22Rv1 (cell line): ENCODE data around the gene GCNT2.

ENCODE experiments used
- H3K27ac ChIP-seq: fragments of 450-650 bp; 2 replicates; pipeline ENCODE4 v1.5.1; 2017
- ZFX ChIP-seq: fragments of 450-650 bp; IDR thresholded peaks from 2 replicates; pipeline ENCODE4 v1.6.1; 2017; ENCODE audit warnings: antibody characterized with exemption, borderline replicate concordance
- TF ChIP-seq, protein P1 (sequence below): fragments of 450-650 bp; IDR thresholded peaks from 2 replicates; pipeline ENCODE4 v1.5.1; 2017; ENCODE audit warnings: mild to moderate bottlenecking

Gene GCNT2

DNA sequence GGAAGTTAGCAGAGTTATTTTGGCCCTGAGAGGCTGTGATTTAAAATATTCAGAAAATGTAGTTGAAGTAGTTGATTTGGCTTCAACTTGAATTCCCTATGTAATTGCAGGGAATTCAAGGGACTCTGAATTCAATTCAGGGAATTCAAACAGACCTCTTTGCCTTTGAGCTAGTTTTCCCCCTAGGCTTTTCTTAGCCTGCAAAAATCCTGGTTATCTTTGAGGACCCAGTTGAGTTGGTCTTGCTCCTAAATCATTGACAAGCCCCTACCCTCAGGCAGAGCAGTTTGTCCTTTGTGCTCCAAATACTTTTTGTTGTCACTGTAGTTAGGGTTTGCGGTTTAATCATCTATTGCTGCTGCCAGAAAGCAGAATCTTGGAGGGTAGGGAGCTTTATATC lies 20.4 kb downstream of the GCNT2 start:
- no peak overlapping the region for H3K27ac ChIP-seq
- TF ChIP-seq, protein P1, sequence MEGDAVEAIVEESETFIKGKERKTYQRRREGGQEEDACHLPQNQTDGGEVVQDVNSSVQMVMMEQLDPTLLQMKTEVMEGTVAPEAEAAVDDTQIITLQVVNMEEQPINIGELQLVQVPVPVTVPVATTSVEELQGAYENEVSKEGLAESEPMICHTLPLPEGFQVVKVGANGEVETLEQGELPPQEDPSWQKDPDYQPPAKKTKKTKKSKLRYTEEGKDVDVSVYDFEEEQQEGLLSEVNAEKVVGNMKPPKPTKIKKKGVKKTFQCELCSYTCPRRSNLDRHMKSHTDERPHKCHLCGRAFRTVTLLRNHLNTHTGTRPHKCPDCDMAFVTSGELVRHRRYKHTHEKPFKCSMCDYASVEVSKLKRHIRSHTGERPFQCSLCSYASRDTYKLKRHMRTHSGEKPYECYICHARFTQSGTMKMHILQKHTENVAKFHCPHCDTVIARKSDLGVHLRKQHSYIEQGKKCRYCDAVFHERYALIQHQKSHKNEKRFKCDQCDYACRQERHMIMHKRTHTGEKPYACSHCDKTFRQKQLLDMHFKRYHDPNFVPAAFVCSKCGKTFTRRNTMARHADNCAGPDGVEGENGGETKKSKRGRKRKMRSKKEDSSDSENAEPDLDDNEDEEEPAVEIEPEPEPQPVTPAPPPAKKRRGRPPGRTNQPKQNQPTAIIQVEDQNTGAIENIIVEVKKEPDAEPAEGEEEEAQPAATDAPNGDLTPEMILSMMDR, result no peak
- TF ChIP-seq ZFX, result no peak

DNA sequence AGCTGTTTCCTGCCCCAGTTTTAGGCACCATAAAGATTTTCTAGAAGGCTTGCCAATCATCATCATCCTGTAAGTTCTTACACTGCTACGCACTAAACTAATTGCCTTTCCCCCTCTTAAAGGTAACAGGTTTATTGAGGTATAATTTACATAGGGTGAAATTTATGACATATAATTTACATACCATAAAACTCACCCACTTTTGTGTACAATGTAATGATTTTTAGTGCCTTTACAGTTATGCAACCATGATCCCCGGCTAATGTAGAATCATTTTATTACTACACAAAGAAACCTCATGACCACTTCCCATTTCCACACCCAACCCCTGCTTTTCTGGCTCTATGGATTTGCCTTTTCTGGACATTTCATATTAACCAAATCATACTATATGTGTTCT lies 21.1 kb downstream of the GCNT2 start:
- H3K27ac ChIP-seq, result no peak overlapping the region
- no peak for TF ChIP-seq ZFX
- TF ChIP-seq, protein P1, result no peak

DNA sequence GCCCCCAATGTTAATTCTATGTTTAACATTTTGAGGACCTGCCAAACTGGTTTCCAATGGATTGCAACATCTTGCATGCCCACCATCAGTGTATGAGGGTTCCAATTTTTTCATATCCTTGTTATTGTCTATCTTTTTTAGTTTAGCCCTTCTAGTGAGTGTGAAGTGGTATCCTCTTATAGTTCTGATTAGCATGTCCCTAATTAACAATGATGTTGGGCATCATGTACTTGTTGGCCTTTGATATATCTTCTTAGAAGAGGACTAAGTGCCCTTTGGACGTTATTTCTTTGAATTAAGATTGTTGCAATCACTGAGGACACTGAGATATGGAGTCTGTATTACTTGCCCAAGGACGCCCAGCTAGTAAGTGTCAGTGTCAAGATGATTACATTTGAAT lies 22.3 kb downstream of the GCNT2 start:
- H3K27ac ChIP-seq, result no peak overlapping the region
- TF ChIP-seq, protein P1, result no peak
- TF ChIP-seq ZFX, result no peak

DNA sequence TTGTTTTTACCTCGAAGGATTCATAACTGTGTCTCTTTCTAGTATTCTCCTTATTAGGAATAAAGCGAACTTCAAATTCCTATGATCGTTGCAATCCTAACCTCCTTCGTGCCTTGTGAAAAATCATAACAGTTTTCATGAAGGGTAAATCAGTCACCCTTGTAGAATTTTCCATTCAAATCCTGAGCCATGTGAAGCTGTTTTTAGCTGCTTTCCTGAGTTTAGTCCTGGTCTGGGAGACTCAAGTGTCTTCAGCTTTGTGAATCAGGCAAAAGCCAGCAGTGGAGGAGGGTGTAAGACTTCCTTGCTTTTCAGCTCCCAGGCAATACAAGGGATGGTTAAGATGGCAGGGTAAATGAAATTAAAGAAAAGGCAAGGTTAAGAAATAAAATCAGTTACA lies 24.3 kb downstream of the GCNT2 start:
- H3K27ac ChIP-seq, result no peak overlapping the region
- TF ChIP-seq, protein P1, result no peak
- TF ChIP-seq ZFX, result no peak

DNA sequence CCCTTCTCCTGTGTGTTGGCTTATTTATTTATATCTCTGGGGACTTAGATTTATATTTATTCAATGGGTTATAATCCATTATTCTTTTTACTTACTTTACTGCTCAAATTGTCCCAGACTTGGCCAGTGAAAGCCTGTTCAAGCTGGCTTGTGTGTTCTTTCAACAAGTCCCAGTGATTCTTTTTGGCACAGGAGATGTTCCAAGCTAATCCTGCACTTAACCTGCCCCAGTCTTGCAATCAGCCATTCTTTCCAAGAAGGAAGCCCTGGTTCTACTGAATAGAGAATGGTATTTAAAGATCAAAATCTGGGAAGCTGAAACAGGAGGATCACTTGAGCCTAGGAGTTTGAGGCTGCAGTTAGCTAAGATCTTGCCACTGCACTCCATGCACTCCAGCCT lies 26.7 kb downstream of the GCNT2 start:
- TF ChIP-seq ZFX, result no peak
- TF ChIP-seq, protein P1, result no peak
- H3K27ac ChIP-seq, result no peak overlapping the region

DNA sequence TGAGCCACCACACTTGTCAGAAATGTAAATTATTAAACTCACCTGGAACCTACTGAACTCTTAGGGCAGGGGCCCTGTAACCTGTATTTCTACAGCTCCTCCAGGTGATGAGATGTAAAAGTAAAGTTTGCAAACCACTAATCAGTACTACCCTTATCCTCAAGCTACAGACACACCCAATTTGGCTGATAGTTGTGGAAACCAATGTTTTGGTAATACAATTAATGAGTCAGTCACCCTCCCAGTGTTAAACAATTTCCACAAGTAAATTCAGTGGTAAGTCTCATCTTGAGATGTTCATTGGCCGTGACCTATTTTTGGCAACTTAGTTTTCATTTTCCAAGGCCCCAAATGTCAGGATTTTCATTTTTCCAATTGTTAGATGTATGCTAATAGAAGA lies 29.6 kb downstream of the GCNT2 start:
- no peak overlapping the region for H3K27ac ChIP-seq

DNA sequence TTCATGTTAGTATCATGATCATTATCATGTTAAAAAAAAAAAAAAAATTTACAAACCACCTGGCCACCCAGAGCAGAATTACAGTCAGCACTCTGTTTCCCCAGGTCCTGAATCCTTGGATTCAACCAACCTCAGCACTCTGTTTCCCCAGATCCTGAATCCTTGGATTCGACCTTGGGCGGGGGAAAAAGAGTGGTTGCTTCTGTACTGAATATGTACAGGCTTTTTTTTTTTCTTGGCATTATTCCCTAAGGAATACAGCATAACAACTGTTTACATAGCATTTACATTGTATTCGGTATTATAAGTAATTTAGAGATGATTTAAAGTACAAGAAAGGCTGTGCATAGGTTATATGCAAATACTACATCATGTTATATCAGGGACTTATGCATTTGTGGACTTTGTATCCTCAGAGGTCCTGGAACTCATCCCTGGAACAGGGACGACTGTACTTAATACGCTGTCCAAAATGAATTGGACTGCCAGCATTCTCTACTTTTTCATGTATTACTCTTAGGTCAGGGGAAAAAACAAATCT lies 31.2 kb downstream of the GCNT2 start:
- TF ChIP-seq ZFX, result no peak
- TF ChIP-seq, protein P1, result no peak
- no peak overlapping the region for H3K27ac ChIP-seq

More for the DNA sequence above, 29.6 kb downstream of the GCNT2 start:
- TF ChIP-seq ZFX, result no peak
- TF ChIP-seq, protein P1, result no peak
